ENCODE measurements around the gene MRPL22. TPM values are rescaled to one million over a fixed set of nuclear protein-coding genes. Genes with fewer than 3 reads are reported as not detected.

The MRPL22 gene
- total RNA-seq, result 10 to 100 TPM in 2 of 4 donors, 1 to 10 TPM in 2; 5.8 to 40.6 (median 14.0) TPM

- peak within 1 kb of the TSS; percentile 71 to 83 (median 74) for H3K27ac ChIP-seq
- no peaks in the 10 kb centered on the region for H3K27me3 ChIP-seq
- no peaks in the 10 kb centered on the region for H3K9me3 ChIP-seq
- peak; percentile 89 to 97 (median 95) for DNase-seq
- TF ChIP-seq POLR2A (IDR thresholded peaks at IDR 0.05) (peak; percentile 48 to 78), CTCF (IDR thresholded peaks at IDR 0.05) (peak in 3 of 6 experiments; percentile 29 to 42 (median 36))
- peaks cover 0 to 28% (median 16%) of the 10 kb centered on the region in 4 donors for H3K4me1 ChIP-seq
- no peaks in the 10 kb centered on the region for H3K36me3 ChIP-seq
- peak within 1 kb of the TSS; percentile 54 to 87 (median 67) for H3K4me3 ChIP-seq
Measured at GRCh38 chr5:154940772-154941620, at the start of gene MRPL22. Gene MRPL22, plus strand, starts transcription at chr5:154941073. Its CDS starts 38 bp downstream, at chr5:154941111.

DNA sequence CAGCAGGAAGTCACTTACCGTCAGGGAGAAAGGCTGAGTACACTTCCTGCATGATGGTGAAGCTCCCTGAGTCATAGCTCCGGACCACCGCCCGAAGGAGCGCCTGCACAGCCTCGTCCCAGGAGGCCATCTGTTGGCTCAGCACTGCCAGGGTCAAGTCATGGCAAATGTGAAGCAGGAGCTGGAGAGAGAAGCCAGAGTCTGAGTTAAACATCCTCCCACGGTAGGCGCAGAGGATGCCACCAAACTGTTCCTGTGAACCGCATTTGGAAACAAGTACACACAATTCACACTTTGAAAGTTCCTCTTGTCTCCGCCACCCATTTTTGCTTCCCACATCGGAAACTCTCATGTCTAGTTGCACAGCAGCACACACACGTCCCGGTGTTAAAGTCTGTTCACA is 48.5 kb upstream of the MRPL22 start:
- peaks cover 0 to 71% (median 0%) of the 10 kb centered on the region in 3 donors for H3K36me3 ChIP-seq

GRCh38 chr5:154893381-154893780 is 47.5 kb upstream of the MRPL22 start:
- Histone ChIP-seq H3K27ac (no peak overlapping the region), H3K4me3 (no peak overlapping the region), H3K36me3 (peaks cover 0 to 69% (median 0%) of the 10 kb centered on the region in 3 donors), H3K9me3 (no peaks in the 10 kb centered on the region), H3K4me1 (no peaks in the 10 kb centered on the region), H3K27me3 (no peaks in the 10 kb centered on the region)
- TF ChIP-seq CTCF (IDR thresholded peaks at IDR 0.05) (no peak), POLR2A (IDR thresholded peaks at IDR 0.05) (no peak)
- no peak for DNase-seq

More for the DNA sequence above, 48.5 kb upstream of the MRPL22 start:
- TF ChIP-seq POLR2A (IDR thresholded peaks at IDR 0.05), result no peak
- no peak for TF ChIP-seq CTCF (IDR thresholded peaks at IDR 0.05)
- H3K27me3 ChIP-seq, result no peaks in the 10 kb centered on the region
- no peak for DNase-seq
- no peak overlapping the region for H3K27ac ChIP-seq
- H3K9me3 ChIP-seq, result no peaks in the 10 kb centered on the region
- H3K4me3 ChIP-seq, result no peak overlapping the region
- H3K4me1 ChIP-seq, result no peaks in the 10 kb centered on the region

- H3K27ac ChIP-seq, result peak overlapping the region in 1 of 4 donors; percentile 28
- peaks cover 0 to 60% (median 0%) of the 10 kb centered on the region in 3 donors for H3K36me3 ChIP-seq
- no peaks in the 10 kb centered on the region for H3K27me3 ChIP-seq
- no peaks in the 10 kb centered on the region for H3K4me1 ChIP-seq
- DNase-seq, result no peak
- no peaks in the 10 kb centered on the region for H3K9me3 ChIP-seq
- H3K4me3 ChIP-seq, result no peak overlapping the region
- no peak for TF ChIP-seq CTCF (IDR thresholded peaks at IDR 0.05)
- TF ChIP-seq POLR2A (IDR thresholded peaks at IDR 0.05), result no peak
Measured at GRCh38 chr5:154895606-154896561, 45.0 kb upstream of the MRPL22 start.

- Histone ChIP-seq H3K36me3 (peaks cover 0 to 61% (median 0%) of the 10 kb centered on the region in 3 donors), H3K27me3 (no peaks in the 10 kb centered on the region), H3K9me3 (no peaks in the 10 kb centered on the region), H3K27ac (peak overlapping the region in 1 of 4 donors; percentile 28), H3K4me1 (no peaks in the 10 kb centered on the region), H3K4me3 (no peak overlapping the region)
- TF ChIP-seq POLR2A (IDR thresholded peaks at IDR 0.05) (no peak), CTCF (IDR thresholded peaks at IDR 0.05) (no peak)
- DNase-seq, result no peak
Measured at GRCh38 chr5:154896562-154897165, 44.2 kb upstream of the MRPL22 start.
